KOPT-K1 (cell line): ENCODE results near the gene ALDH3A1.

Source experiments
- H3K27ac ChIP-seq: fragments of 200-600 bp; sonication (generic); 2 replicates; pipeline ENCODE4 v1.5.1; 2016; ENCODE audit warnings: antibody characterized with exemption, mild to moderate bottlenecking, low read depth, low read length; ENCODE audit not compliant: poor library complexity, severe bottlenecking
- H3K36me3 ChIP-seq: fragments of 200-600 bp; sonication (generic); 2 replicates; pipeline ENCODE4 v1.5.1; 2017; ENCODE audit warnings: antibody characterized with exemption, mild to moderate bottlenecking, low read length, moderate library complexity; ENCODE audit not compliant: insufficient read depth
- H3K9me3 ChIP-seq: fragments of 200-600 bp; sonication (generic); 2 replicates; pipeline ENCODE4 v1.5.1; 2017; ENCODE audit warnings: antibody characterized with exemption, low read length, mild to moderate bottlenecking; ENCODE audit not compliant: insufficient read depth, poor library complexity, severe bottlenecking

ALDH3A1 gene

GRCh38 chr17:19752216-19753050, 4.3 kb upstream of the ALDH3A1 start:
- Histone ChIP-seq H3K27ac (no peak overlapping the region), H3K36me3 (no peaks in the 10 kb centered on the region), H3K9me3 (no peaks in the 10 kb centered on the region)

GRCh38 chr17:19750835-19751234, 2.7 kb upstream of the ALDH3A1 start:
- Histone ChIP-seq H3K36me3 (no peaks in the 10 kb centered on the region), H3K27ac (no peak overlapping the region), H3K9me3 (no peaks in the 10 kb centered on the region)

- H3K27ac ChIP-seq = no peak overlapping the region
Measured at GRCh38 chr17:19750020-19750572, 2.0 kb upstream of the ALDH3A1 start.

DNA sequence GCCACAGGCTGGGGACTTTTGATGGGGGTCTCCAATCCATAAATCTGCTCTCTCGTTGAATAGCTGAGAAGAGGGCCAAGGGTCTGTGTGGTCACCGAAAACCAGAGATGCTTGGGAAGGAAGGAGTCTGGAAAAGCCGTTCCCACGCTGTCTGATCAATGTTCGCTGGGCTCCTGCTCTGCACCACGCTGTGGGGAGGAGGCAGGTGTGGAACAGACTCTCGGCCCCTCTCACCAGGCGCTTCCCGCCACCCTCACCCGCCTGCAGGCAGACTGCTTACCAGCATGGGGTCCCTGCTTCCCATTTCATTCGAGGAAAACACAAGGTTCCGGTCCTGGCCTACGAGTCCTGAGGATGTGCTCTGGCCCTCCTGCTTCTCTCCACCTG, 702 bp upstream of the ALDH3A1 start:
- Histone ChIP-seq H3K36me3 (no peaks in the 10 kb centered on the region), H3K27ac (no peak overlapping the region), H3K9me3 (no peaks in the 10 kb centered on the region)

More at GRCh38 chr17:19750020-19750572, 2.0 kb upstream of the ALDH3A1 start:
- Histone ChIP-seq H3K36me3 (no peaks in the 10 kb centered on the region), H3K9me3 (no peaks in the 10 kb centered on the region)

GRCh38 chr17:19747159-19747719, 859 bp downstream of the ALDH3A1 start:
- H3K27ac ChIP-seq = no peak overlapping the region
- no peaks in the 10 kb centered on the region for H3K36me3 ChIP-seq

DNA sequence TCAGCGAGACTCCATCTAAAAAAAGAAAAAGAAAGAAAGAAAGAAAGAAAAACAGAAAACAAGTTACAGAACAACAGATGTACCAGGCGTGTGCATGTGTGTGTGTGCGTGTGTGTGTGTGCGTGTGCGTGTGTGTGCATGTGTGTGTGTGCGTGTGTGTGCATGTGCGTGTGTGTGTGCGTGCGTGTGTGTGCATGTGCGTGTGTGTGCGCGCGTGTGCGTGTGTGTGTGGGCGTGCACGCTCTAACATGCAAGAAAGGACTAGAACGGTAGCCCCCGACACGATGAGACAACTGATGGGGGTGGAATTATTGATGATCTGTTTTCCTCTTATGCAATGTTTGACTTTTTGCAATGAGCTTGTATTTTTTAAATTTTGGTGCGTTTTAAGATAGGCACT, 1.6 kb downstream of the ALDH3A1 start:
- H3K27ac ChIP-seq = no peak overlapping the region
- no peaks in the 10 kb centered on the region for H3K36me3 ChIP-seq
- H3K9me3 ChIP-seq = no peaks in the 10 kb centered on the region

More at GRCh38 chr17:19747159-19747719, 859 bp downstream of the ALDH3A1 start:
- no peaks in the 10 kb centered on the region for H3K9me3 ChIP-seq

DNA sequence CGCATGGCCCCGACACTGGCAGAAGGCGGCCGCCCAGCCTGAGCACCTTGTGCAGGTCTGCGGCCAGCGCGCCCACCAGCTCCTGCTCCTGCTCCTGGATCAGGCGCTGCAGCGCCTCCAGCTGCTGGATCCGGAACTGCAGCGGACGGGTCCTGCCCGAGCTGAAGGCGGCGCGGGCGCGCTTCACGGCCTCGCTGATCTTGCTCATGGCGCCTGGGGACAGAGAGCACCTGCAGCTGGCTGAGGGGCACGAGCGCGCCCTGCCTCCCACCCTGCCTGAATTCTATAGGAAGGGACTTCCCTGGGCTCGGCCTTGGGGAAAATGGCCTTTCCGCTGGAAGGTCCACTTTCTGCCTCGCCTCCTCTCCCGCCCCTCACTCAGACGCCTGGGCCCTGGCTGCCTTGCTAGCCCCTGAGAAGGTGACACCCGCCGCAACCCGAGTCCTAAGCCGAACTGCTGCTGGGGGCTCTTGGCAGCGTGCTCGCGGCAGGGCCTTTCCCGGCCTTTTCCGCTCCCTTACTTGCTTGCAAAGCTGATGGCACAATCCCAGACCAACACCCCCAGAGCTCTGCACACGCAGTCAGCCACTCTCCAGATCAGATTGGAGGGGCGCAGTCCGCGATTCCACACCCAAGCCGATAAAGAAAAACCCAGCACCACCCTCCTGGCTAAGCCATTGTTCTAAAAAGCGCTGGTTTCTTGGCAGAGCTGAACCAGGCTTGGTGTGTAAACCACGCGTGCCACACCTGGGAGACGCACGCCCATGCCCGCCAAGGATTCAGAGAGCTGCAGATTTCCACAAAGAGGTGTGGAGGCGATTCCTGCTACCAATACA, 3.0 kb downstream of the ALDH3A1 start:
- Histone ChIP-seq H3K27ac (no peak overlapping the region), H3K36me3 (no peaks in the 10 kb centered on the region)

GRCh38 chr17:19744492-19744891, 3.6 kb downstream of the ALDH3A1 start:
- Histone ChIP-seq H3K9me3 (no peaks in the 10 kb centered on the region), H3K36me3 (no peaks in the 10 kb centered on the region), H3K27ac (no peak overlapping the region)

More for the DNA sequence above, 3.0 kb downstream of the ALDH3A1 start:
- H3K9me3 ChIP-seq = no peaks in the 10 kb centered on the region

- Histone ChIP-seq H3K36me3 (no peaks in the 10 kb centered on the region), H3K9me3 (no peaks in the 10 kb centered on the region), H3K27ac (no peak overlapping the region)
Measured at GRCh38 chr17:19743101-19744100, 4.7 kb downstream of the ALDH3A1 start.

GRCh38 chr17:19742495-19742894, 5.6 kb downstream of the ALDH3A1 start:
- H3K27ac ChIP-seq = no peak overlapping the region
- no peaks in the 10 kb centered on the region for H3K9me3 ChIP-seq
- H3K36me3 ChIP-seq = no peaks in the 10 kb centered on the region

GRCh38 chr17:19741832-19742457, 6.2 kb downstream of the ALDH3A1 start:
- no peaks in the 10 kb centered on the region for H3K9me3 ChIP-seq
- H3K36me3 ChIP-seq = no peaks in the 10 kb centered on the region
- H3K27ac ChIP-seq = no peak overlapping the region

DNA sequence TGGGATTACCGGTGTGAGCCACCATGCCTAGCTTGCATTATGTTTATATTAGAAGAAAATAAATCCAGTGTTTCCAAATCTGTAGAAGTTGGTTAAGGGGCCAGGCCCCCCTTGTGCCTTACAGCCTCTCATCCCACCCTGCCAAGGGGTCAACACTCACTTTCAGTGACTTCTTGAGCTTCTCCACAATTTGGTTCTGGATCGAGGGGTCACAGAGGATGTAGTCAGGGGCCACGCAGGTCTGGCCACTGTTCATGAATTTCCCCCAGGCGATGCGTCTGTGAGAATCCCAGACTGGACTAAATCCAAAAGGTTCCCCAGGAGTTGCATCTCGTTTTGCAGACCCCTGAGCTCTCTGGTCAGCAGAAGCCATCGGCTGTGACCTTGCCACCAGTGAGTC, 7.2 kb downstream of the ALDH3A1 start:
- Histone ChIP-seq H3K36me3 (no peaks in the 10 kb centered on the region), H3K9me3 (no peaks in the 10 kb centered on the region), H3K27ac (no peak overlapping the region)

- H3K36me3 ChIP-seq = no peaks in the 10 kb centered on the region
- H3K27ac ChIP-seq = no peak overlapping the region
- no peaks in the 10 kb centered on the region for H3K9me3 ChIP-seq
Measured at GRCh38 chr17:19739241-19740201, 8.6 kb downstream of the ALDH3A1 start.
